ENCODE measurements around the gene PDE7B. TPM values are rescaled to one million over a fixed set of nuclear protein-coding genes. Genes with fewer than 3 reads are reported as not detected.

PDE7B gene
- total RNA-seq, 1 experiment from 2014 or later: 0.03 TPM

- no peak for ATAC-seq
- TF ChIP-seq SIN3A (IDR thresholded peaks at IDR 0.05; ENCODE audit: borderline replicate concordance, insufficient read depth, low read depth, low read length) (no peak), REST (IDR thresholded peaks at IDR 0.05; ENCODE audit: insufficient read depth in 1 of 2, low read depth in 2 of 2, low read length in 1 of 2) (no peak), CTCF (IDR thresholded peaks at IDR 0.05) (no peak), TCF7L2 (IDR thresholded peaks at IDR 0.05; ENCODE audit: low read depth, low read length) (no peak), POLR2AphosphoS5 (IDR thresholded peaks at IDR 0.05; ENCODE audit: low read depth, low read length) (no peak)
- BruUV-seq (replicated peaks): no TSS peak
- ChIA-PET CTCF (no interaction called here), POLR2A (no interaction called here)
- intact Hi-C loops (cut with micrococcal nuclease; ENCODE audit: unreplicated experiment): no loop called here
- in situ Hi-C loops (cut with HindIII; ENCODE audit: low pct_unique_long_range_greater_than_20kb, low sequenced_read_pairs): no loop called here
- H3K9me3 ChIP-seq (ENCODE audit: control insufficient read depth, insufficient read depth, low read depth, low read length): no peaks in the 10 kb centered on the region
- no peaks in the 10 kb centered on the region for H3K4me1 ChIP-seq (ENCODE audit: control insufficient read depth, insufficient read depth, low read length)
- H3K27ac ChIP-seq (ENCODE audit: low read length): no peak overlapping the region
- no peak for DNase-seq (ENCODE audit: low read depth, low spot score)
- H3K4me3 ChIP-seq (ENCODE audit: low read depth in 2 of 2, low read length in 2 of 2): no peak overlapping the region
- H3K36me3 ChIP-seq (ENCODE audit: control insufficient read depth, insufficient read depth, low read length): no peaks in the 10 kb centered on the region
- H3K27me3 ChIP-seq (ENCODE audit: control insufficient read depth, insufficient read depth, low read length): no peaks in the 10 kb centered on the region
These were observed 99.7 kb downstream of the PDE7B start for GRCh38 chr6:135951169-135951568.

GRCh38 chr6:135953818-135954217 is 102.3 kb downstream of the PDE7B start:
- no peak for TF ChIP-seq POLR2AphosphoS5 (IDR thresholded peaks at IDR 0.05; ENCODE audit: low read depth, low read length)
- DNase-seq (ENCODE audit: low read depth, low spot score) (no peak), ATAC-seq (no peak)
- no peak overlapping the region for H3K27ac ChIP-seq (ENCODE audit: low read length)
- in situ Hi-C loops (cut with HindIII; ENCODE audit: low pct_unique_long_range_greater_than_20kb, low sequenced_read_pairs): no loop called here
- H3K9me3 ChIP-seq (ENCODE audit: control insufficient read depth, insufficient read depth, low read depth, low read length): no peaks in the 10 kb centered on the region
- ChIA-PET CTCF (no interaction called here), POLR2A (no interaction called here)
- no peaks in the 10 kb centered on the region for H3K36me3 ChIP-seq (ENCODE audit: control insufficient read depth, insufficient read depth, low read length)
- intact Hi-C loops (cut with micrococcal nuclease; ENCODE audit: unreplicated experiment): no loop called here
- no TSS peak for BruUV-seq (replicated peaks)
- H3K4me1 ChIP-seq (ENCODE audit: control insufficient read depth, insufficient read depth, low read length): no peaks in the 10 kb centered on the region
- no peak overlapping the region for H3K4me3 ChIP-seq (ENCODE audit: low read depth in 2 of 2, low read length in 2 of 2)
- no peaks in the 10 kb centered on the region for H3K27me3 ChIP-seq (ENCODE audit: control insufficient read depth, insufficient read depth, low read length)

GRCh38 chr6:135955099-135955498 is 103.6 kb downstream of the PDE7B start:
- Histone ChIP-seq H3K4me3 (ENCODE audit: low read depth in 2 of 2, low read length in 2 of 2) (no peak overlapping the region), H3K9me3 (ENCODE audit: control insufficient read depth, insufficient read depth, low read depth, low read length) (no peaks in the 10 kb centered on the region), H3K27me3 (ENCODE audit: control insufficient read depth, insufficient read depth, low read length) (no peaks in the 10 kb centered on the region), H3K36me3 (ENCODE audit: control insufficient read depth, insufficient read depth, low read length) (no peaks in the 10 kb centered on the region), H3K4me1 (ENCODE audit: control insufficient read depth, insufficient read depth, low read length) (no peaks in the 10 kb centered on the region), H3K27ac (ENCODE audit: low read length) (no peak overlapping the region)
- CTCF ChIA-PET: no interaction called here
- ATAC-seq: no peak
- in situ Hi-C loops (cut with HindIII; ENCODE audit: low pct_unique_long_range_greater_than_20kb, low sequenced_read_pairs) (no loop called here), intact Hi-C loops (cut with micrococcal nuclease; ENCODE audit: unreplicated experiment) (no loop called here)
- POLR2A ChIA-PET: no interaction called here
- DNase-seq (ENCODE audit: low read depth, low spot score): no peak
- TF ChIP-seq TCF7L2 (IDR thresholded peaks at IDR 0.05; ENCODE audit: low read depth, low read length) (no peak), SIN3A (IDR thresholded peaks at IDR 0.05; ENCODE audit: borderline replicate concordance, insufficient read depth, low read depth, low read length) (no peak), POLR2AphosphoS5 (IDR thresholded peaks at IDR 0.05; ENCODE audit: low read depth, low read length) (no peak), CTCF (IDR thresholded peaks at IDR 0.05) (no peak), REST (IDR thresholded peaks at IDR 0.05; ENCODE audit: insufficient read depth in 1 of 2, low read depth in 2 of 2, low read length in 1 of 2) (no peak)
- BruUV-seq (replicated peaks): no TSS peak

Data from Panc1 (cell line).